Measurements from ENCODE around the gene PTBP3. TPM values are rescaled to one million over a fixed set of nuclear protein-coding genes. Genes with fewer than 3 reads are reported as not detected.

The PTBP3 gene
- total and polyA plus RNA-seq, 2 of the 13 experiments (the other 11 are each of a cell fraction or from before 2014, with no cell fraction given): 52.8 to 61.1 TPM

DNA sequence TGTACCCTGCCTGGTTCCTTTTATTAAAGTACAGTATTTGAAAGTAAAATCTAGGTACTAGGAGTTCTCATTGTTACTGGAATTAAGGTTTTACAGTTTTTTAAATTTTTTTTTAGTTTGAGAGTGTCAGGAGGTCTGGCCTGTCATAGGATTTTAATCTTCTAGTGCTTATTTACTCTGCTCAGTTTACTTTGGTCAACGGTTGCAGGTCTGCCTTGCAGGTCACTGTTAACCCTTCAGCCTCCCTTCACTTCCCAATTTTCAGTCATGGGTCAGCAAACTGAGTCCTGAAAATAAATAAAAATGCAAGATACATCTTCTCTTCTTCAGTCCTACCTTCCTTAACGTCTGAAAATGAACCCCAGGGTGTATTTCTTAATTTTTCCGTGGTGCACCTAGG lies 18.8 kb upstream of the PTBP3 start (continued):
- no peak for TF ChIP-seq SOX13 (IDR thresholded peaks at IDR 0.05)
- TF ChIP-seq SOX13 (CRISPR knock-in tag; conservative IDR thresholded peaks at IDR 0.05 in 1 of 2, IDR thresholded peaks at IDR 0.05 in 1 of 2): peak in 1 of 2 experiments; percentile 7; a peak in 1 of 4 replicates
- TF ChIP-seq HNF4A (CRISPR knock-in tag; IDR thresholded peaks at IDR 0.05): 0 out of 2 replicates have a peak, but pooled peaks have one; percentile 19
- no peak for TF ChIP-seq RFX1 (IDR thresholded peaks at IDR 0.05)
- TF ChIP-seq KMT2B (CRISPR knock-in tag; IDR thresholded peaks at IDR 0.05): 0 out of 2 replicates have a peak, but pooled peaks have one; percentile 26
- TF ChIP-seq RXRA (CRISPR knock-in tag; IDR thresholded peaks at IDR 0.05): no peak
- TF ChIP-seq ZNF292 (CRISPR knock-in tag; IDR thresholded peaks at IDR 0.05; ENCODE audit: borderline replicate concordance, low read depth): 0 out of 2 replicates have a peak, but pooled peaks have one; percentile 33
- peak in 1 of 2 experiments; percentile 38; a peak in 1 of 4 replicates for TF ChIP-seq EP300 (IDR thresholded peaks at IDR 0.05; ENCODE audit: low read depth in 2 of 2, low read length in 2 of 2)
- TF ChIP-seq EP300 (CRISPR knock-in tag; IDR thresholded peaks at IDR 0.05; ENCODE audit: borderline replicate concordance): no peak
- TF ChIP-seq FOXA3 (CRISPR knock-in tag; IDR thresholded peaks at IDR 0.05): peak; percentile 83
- TF ChIP-seq HOXA3 (CRISPR knock-in tag; IDR thresholded peaks at IDR 0.05): peak; percentile 39; the same call in 1 of the 2 replicates
- TF ChIP-seq ZNF652 (CRISPR knock-in tag; IDR thresholded peaks at IDR 0.05; ENCODE audit: borderline replicate concordance, low read depth): peak; percentile 99
- TF ChIP-seq, protein P1, sequence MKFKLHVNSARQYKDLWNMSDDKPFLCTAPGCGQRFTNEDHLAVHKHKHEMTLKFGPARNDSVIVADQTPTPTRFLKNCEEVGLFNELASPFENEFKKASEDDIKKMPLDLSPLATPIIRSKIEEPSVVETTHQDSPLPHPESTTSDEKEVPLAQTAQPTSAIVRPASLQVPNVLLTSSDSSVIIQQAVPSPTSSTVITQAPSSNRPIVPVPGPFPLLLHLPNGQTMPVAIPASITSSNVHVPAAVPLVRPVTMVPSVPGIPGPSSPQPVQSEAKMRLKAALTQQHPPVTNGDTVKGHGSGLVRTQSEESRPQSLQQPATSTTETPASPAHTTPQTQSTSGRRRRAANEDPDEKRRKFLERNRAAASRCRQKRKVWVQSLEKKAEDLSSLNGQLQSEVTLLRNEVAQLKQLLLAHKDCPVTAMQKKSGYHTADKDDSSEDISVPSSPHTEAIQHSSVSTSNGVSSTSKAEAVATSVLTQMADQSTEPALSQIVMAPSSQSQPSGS (CRISPR knock-in tag; IDR thresholded peaks at IDR 0.05): 0 out of 2 replicates have a peak, but pooled peaks have one; percentile 31
- TF ChIP-seq CHCHD3 (CRISPR knock-in tag; IDR thresholded peaks at IDR 0.05): no peak
- peak; percentile 39; the same call in 1 of the 2 replicates for TF ChIP-seq RXRB (CRISPR knock-in tag; IDR thresholded peaks at IDR 0.05; ENCODE audit: borderline replicate concordance)
- TF ChIP-seq MIXL1 (CRISPR knock-in tag; IDR thresholded peaks at IDR 0.05): peak; percentile 50; the same call in 1 of the 2 replicates
